K562 (cell line): Measurements from ENCODE around the gene ANKRD65. TPM values are rescaled to one million over a fixed set of nuclear protein-coding genes. Genes with fewer than 3 reads are reported as not detected.

Experiments used
- BRCA1 ChIP-seq, 2 experiments: fragments of 450-650 bp in 1 of 2; sonication (generic) in 1 of 2; formaldehyde crosslinking in 1 of 2; IDR thresholded peaks; 2 replicates each; pipeline versions ENCODE4 v1.5.0 to v1.6.1; 2017 to 2020; ENCODE audit warnings: mild to moderate bottlenecking in 1 of 2, missing genetic modification reagents in 1 of 2
- CHD2 ChIP-seq: IDR thresholded peaks from 2 replicates; pipeline ENCODE4 v1.6.1; 2011; ENCODE audit warnings: low read depth, low read length
- HEY1 ChIP-seq: fragments of 250-450 bp; sonication (Bioruptor Pico); IDR thresholded peaks from 2 replicates; pipeline ENCODE4 v1.5.0; 2020; ENCODE audit warnings: mild to moderate bottlenecking, moderate library complexity, borderline replicate concordance
- HMG20B ChIP-seq: fragments of 250-450 bp; sonication (Bioruptor Pico); IDR thresholded peaks from 2 replicates; pipeline ENCODE4 v1.5.0; 2021; ENCODE audit warnings: mild to moderate bottlenecking
- KDM4B ChIP-seq, 2 experiments: fragments of 450-650 bp in 1 of 2; sonication (generic) in 1 of 2; IDR thresholded peaks; 2 replicates each; pipeline ENCODE4 v1.6.1; 2016 to 2017; ENCODE audit warnings: borderline replicate concordance in 2 of 2, antibody characterized with exemption in 1 of 2, low read depth in 1 of 2, mild to moderate bottlenecking in 1 of 2
- KLF13 ChIP-seq: fragments of 450-650 bp; IDR thresholded peaks from 2 replicates; pipeline ENCODE4 v1.6.1; 2016; ENCODE audit warnings: missing genetic modification characterization, low read depth, mild to moderate bottlenecking, missing compliant biosample characterization, moderate library complexity, borderline replicate concordance
- MXI1 ChIP-seq: IDR thresholded peaks from 2 replicates; pipeline ENCODE4 v1.6.1; 2011; ENCODE audit warnings: low read depth, mild to moderate bottlenecking, improper control_type of control experiment, low read length
- NEUROD1 ChIP-seq: fragments of 150-350 bp; IDR thresholded peaks from 2 replicates; pipeline ENCODE4 v1.6.1; 2014; ENCODE audit warnings: borderline replicate concordance, low read length, low read depth; ENCODE audit not compliant: partially characterized antibody
- TCFL5 ChIP-seq: fragments of 250-450 bp; sonication (Bioruptor Pico); conservative IDR thresholded peaks from 2 replicates; pipeline ENCODE4 v1.6.1; 2021; ENCODE audit warnings: mild to moderate bottlenecking, moderate library complexity, matching md5 sums
- TFAM ChIP-seq: fragments of 250-450 bp; sonication (Bioruptor Pico); conservative IDR thresholded peaks from 2 replicates; pipeline ENCODE4 v1.5.0; 2021; ENCODE audit warnings: mild to moderate bottlenecking, moderate library complexity
- polyA plus RNA-seq, 8 experiments: library from polyadenylated mRNA; depleted of rRNA in 4 of 8; stranded (reverse) in 5 of 8; unstranded in 3 of 8; fragments of >200 nt; fragmentation: Nextera tagmentation in 2 of 8; fragmentation: Illumina TruSeq in 1 of 8; extraction: Ambion mirVana in 2 of 8; extraction: Trizol in 1 of 8; gene quantifications; 2 replicates each; pipeline versions ENCODE4 v1.2.1 to v1.2.3, GENCODE V29; 2011 to 2014; ENCODE audit warnings: inconsistent platforms in 1 of 8, missing spikeins in 1 of 8
- total RNA-seq, 7 experiments: library from RNA; depleted of rRNA in 6 of 7; stranded (reverse); fragments of >200 nt in 6 of 7; fragmentation: Illumina TruSeq in 2 of 7; extraction: Trizol in 2 of 7; gene quantifications; 2 replicates each; pipeline versions ENCODE4 v1.2.1 to v1.2.3, GENCODE V29; 2011 to 2021; ENCODE audit warnings: low replicate concordance in 1 of 7
- TF ChIP-seq, protein P1 (sequence below): IDR thresholded peaks from 3 replicates; pipeline ENCODE4 v1.6.1; 2011; ENCODE audit warnings: borderline replicate concordance, mild to moderate bottlenecking; ENCODE audit not compliant: insufficient read length, insufficient read depth
- TF ChIP-seq, protein P2 (sequence below): fragments of 250-450 bp; sonication (Bioruptor Pico); IDR thresholded peaks from 2 replicates; pipeline ENCODE4 v1.4.0; 2020
- TF ChIP-seq, protein P3 (sequence below), 2 experiments: IDR thresholded peaks in 1 of 2; conservative IDR thresholded peaks in 1 of 2; 2 replicates each; pipeline ENCODE4 v1.6.1; 2016; ENCODE audit warnings: low read depth in 2 of 2, mild to moderate bottlenecking in 1 of 2, missing compliant biosample characterization in 1 of 2, missing genetic modification characterization in 1 of 2, moderate library complexity in 1 of 2
- TF ChIP-seq, protein P4 (sequence below): sonication (generic); formaldehyde crosslinking; IDR thresholded peaks from 2 replicates; pipeline ENCODE4 v1.8.1; 2022; ENCODE audit warnings: missing genetic modification reagents

ANKRD65 gene
- total and polyA plus RNA-seq, 9 of the 15 experiments (the other 6 are each of a cell fraction or from before 2014, with no cell fraction given): not detected

DNA sequence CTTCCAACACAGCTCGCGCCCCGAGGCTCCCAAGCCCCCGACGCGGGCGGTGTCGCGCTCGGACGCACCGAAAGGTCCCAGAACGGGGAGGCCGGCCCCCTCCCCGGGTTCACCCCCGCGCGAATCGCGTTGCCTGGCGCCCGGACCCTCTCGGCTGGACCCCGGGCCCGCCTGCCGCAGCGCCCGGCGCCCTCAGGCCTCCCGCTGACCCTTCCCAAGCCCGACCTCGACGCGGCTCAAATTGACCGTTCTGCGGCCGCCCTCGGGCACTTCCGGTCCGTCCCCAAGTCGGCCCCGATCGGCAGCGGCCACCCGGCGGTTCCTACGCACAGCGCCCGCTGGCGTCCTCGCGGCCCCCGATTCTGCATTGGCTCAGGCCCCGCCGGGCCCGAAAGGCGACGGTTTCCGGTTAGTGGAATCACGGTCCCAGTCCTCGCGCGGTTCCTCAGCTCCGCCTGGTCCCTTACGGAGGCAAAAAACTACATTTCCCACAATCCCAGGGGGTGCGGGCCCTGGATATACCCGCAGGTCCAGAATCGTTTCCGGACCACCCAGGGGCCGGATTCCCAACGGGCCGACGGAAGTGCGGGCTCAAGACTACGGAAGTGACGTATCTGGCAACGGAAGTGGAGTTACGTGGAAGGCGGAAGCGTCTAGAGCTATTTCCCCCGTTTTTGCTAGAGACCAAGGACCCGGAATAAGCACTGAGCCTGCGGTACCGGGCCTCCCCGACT lies 46.0 kb downstream of the ANKRD65 start, which contains the start of gene AURKAIP1 (continued):
- peak in 1 of 2 experiments; percentile 96; a peak in 2 of 4 replicates for TF ChIP-seq KDM4B (IDR thresholded peaks at IDR 0.05; ENCODE audit: borderline replicate concordance in 2 of 2, low read depth in 1 of 2)
- TF ChIP-seq, protein P1, sequence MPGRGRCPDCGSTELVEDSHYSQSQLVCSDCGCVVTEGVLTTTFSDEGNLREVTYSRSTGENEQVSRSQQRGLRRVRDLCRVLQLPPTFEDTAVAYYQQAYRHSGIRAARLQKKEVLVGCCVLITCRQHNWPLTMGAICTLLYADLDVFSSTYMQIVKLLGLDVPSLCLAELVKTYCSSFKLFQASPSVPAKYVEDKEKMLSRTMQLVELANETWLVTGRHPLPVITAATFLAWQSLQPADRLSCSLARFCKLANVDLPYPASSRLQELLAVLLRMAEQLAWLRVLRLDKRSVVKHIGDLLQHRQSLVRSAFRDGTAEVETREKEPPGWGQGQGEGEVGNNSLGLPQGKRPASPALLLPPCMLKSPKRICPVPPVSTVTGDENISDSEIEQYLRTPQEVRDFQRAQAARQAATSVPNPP: no peak
- TF ChIP-seq, protein P2, sequence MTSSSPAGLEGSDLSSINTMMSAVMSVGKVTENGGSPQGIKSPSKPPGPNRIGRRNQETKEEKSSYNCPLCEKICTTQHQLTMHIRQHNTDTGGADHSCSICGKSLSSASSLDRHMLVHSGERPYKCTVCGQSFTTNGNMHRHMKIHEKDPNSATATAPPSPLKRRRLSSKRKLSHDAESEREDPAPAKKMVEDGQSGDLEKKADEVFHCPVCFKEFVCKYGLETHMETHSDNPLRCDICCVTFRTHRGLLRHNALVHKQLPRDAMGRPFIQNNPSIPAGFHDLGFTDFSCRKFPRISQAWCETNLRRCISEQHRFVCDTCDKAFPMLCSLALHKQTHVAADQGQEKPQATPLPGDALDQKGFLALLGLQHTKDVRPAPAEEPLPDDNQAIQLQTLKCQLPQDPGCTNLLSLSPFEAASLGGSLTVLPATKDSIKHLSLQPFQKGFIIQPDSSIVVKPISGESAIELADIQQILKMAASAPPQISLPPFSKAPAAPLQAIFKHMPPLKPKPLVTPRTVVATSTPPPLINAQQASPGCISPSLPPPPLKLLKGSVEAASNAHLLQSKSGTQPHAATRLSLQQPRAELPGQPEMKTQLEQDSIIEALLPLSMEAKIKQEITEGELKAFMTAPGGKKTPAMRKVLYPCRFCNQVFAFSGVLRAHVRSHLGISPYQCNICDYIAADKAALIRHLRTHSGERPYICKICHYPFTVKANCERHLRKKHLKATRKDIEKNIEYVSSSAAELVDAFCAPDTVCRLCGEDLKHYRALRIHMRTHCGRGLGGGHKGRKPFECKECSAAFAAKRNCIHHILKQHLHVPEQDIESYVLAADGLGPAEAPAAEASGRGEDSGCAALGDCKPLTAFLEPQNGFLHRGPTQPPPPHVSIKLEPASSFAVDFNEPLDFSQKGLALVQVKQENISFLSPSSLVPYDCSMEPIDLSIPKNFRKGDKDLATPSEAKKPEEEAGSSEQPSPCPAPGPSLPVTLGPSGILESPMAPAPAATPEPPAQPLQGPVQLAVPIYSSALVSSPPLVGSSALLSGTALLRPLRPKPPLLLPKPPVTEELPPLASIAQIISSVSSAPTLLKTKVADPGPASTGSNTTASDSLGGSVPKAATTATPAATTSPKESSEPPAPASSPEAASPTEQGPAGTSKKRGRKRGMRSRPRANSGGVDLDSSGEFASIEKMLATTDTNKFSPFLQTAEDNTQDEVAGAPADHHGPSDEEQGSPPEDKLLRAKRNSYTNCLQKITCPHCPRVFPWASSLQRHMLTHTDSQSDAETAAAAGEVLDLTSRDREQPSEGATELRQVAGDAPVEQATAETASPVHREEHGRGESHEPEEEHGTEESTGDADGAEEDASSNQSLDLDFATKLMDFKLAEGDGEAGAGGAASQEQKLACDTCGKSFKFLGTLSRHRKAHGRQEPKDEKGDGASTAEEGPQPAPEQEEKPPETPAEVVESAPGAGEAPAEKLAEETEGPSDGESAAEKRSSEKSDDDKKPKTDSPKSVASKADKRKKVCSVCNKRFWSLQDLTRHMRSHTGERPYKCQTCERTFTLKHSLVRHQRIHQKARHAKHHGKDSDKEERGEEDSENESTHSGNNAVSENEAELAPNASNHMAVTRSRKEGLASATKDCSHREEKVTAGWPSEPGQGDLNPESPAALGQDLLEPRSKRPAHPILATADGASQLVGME: peak; percentile 97
- TF ChIP-seq TCFL5 (CRISPR knock-in tag): no peak
- TF ChIP-seq CHD2: peak; percentile 97
- TF ChIP-seq HEY1: 0 out of 2 replicates have a peak, but pooled peaks have one; percentile 75
- TF ChIP-seq, protein P3, sequence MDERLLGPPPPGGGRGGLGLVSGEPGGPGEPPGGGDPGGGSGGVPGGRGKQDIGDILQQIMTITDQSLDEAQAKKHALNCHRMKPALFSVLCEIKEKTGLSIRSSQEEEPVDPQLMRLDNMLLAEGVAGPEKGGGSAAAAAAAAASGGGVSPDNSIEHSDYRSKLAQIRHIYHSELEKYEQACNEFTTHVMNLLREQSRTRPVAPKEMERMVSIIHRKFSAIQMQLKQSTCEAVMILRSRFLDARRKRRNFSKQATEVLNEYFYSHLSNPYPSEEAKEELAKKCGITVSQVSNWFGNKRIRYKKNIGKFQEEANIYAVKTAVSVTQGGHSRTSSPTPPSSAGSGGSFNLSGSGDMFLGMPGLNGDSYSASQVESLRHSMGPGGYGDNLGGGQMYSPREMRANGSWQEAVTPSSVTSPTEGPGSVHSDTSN (CRISPR knock-in tag; IDR thresholded peaks at IDR 0.05; ENCODE audit: low read depth): no peak
- TF ChIP-seq, protein P3 (tag; conservative IDR thresholded peaks at IDR 0.05; ENCODE audit: low read depth): no peak
- peak; percentile 94 for TF ChIP-seq KLF13 (tag)
- TF ChIP-seq TFAM (CRISPR knock-in tag): no peak
- 0 out of 2 replicates have a peak, but pooled peaks have one; percentile 7 for TF ChIP-seq MXI1
- no peak for TF ChIP-seq BRCA1 (IDR thresholded peaks at IDR 0.05)
- no peak for TF ChIP-seq BRCA1 (CRISPR knock-in tag; IDR thresholded peaks at IDR 0.05)
- TF ChIP-seq NEUROD1: peak; percentile 98
- no peak for TF ChIP-seq HMG20B (CRISPR knock-in tag)
- TF ChIP-seq, protein P4, sequence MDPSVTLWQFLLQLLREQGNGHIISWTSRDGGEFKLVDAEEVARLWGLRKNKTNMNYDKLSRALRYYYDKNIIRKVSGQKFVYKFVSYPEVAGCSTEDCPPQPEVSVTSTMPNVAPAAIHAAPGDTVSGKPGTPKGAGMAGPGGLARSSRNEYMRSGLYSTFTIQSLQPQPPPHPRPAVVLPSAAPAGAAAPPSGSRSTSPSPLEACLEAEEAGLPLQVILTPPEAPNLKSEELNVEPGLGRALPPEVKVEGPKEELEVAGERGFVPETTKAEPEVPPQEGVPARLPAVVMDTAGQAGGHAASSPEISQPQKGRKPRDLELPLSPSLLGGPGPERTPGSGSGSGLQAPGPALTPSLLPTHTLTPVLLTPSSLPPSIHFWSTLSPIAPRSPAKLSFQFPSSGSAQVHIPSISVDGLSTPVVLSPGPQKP (CRISPR knock-in tag): no peak
